Sigmoid colon (tissue), 4 donors: ENCODE data around the gene RAB20.

Experiments used
- EP300 ChIP-seq, 4 donors: sonication (generic); formaldehyde crosslinking; IDR thresholded peaks; one replicate each; pipeline ENCODE4 v1.6.1; 2017; ENCODE audit warnings: antibody characterized with exemption in 4 of 4
- POLR2A ChIP-seq, 2 donors: fragments of 450-650 bp; IDR thresholded peaks; one replicate each; pipeline ENCODE4 v1.6.1; 2016; ENCODE audit warnings: antibody characterized with exemption in 2 of 2, mild to moderate bottlenecking in 2 of 2, moderate library complexity in 2 of 2
- POLR2AphosphoS5 ChIP-seq, 4 donors: sonication (generic); formaldehyde crosslinking; IDR thresholded peaks; one replicate each; pipeline ENCODE4 v1.6.1; 2017; ENCODE audit warnings: antibody characterized with exemption in 4 of 4
- TF ChIP-seq, protein P1 (sequence below), 4 experiments: fragments of 450-650 bp in 3 of 4; fragments of 200-600 bp in 1 of 4; IDR thresholded peaks; one replicate each; pipeline ENCODE4 v1.5.1; 2016 to 2019; ENCODE audit warnings: antibody characterized with exemption in 4 of 4, mild to moderate bottlenecking in 3 of 4, moderate library complexity in 2 of 4

DNA sequence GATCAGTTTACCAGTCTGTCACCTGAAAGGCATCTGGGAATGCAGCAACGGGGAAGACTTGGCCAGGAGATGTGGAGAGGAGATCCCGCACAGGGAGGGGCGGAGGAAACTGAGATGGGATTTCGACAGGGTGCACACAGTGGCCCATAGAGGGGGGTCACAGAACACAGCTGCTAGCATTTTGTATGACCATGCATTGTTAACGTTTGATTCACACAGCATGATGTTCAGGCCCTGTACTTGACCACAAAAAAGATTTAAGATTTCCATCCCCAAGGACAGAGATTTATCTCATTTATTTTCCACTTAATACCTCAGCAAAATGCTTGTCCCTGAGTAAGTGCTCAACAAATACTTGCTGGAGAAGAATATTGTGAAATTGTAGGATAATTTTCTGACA is 63.2 kb downstream of the RAB20 start:
- TF ChIP-seq, protein P1, sequence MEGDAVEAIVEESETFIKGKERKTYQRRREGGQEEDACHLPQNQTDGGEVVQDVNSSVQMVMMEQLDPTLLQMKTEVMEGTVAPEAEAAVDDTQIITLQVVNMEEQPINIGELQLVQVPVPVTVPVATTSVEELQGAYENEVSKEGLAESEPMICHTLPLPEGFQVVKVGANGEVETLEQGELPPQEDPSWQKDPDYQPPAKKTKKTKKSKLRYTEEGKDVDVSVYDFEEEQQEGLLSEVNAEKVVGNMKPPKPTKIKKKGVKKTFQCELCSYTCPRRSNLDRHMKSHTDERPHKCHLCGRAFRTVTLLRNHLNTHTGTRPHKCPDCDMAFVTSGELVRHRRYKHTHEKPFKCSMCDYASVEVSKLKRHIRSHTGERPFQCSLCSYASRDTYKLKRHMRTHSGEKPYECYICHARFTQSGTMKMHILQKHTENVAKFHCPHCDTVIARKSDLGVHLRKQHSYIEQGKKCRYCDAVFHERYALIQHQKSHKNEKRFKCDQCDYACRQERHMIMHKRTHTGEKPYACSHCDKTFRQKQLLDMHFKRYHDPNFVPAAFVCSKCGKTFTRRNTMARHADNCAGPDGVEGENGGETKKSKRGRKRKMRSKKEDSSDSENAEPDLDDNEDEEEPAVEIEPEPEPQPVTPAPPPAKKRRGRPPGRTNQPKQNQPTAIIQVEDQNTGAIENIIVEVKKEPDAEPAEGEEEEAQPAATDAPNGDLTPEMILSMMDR (IDR thresholded peaks at IDR 0.05): no peak
- no peak for TF ChIP-seq POLR2A (IDR thresholded peaks at IDR 0.05)
- no peak for TF ChIP-seq POLR2AphosphoS5 (IDR thresholded peaks at IDR 0.05)
- TF ChIP-seq EP300 (IDR thresholded peaks at IDR 0.05): no peak
